Measurements from ENCODE around the gene DIP2C.
"Not testable (repeated sequence)": the region's sequence is repeated elsewhere in the genome, so short reads cannot be mapped to it uniquely, and the experiment has no call there.

Gene DIP2C

DNA sequence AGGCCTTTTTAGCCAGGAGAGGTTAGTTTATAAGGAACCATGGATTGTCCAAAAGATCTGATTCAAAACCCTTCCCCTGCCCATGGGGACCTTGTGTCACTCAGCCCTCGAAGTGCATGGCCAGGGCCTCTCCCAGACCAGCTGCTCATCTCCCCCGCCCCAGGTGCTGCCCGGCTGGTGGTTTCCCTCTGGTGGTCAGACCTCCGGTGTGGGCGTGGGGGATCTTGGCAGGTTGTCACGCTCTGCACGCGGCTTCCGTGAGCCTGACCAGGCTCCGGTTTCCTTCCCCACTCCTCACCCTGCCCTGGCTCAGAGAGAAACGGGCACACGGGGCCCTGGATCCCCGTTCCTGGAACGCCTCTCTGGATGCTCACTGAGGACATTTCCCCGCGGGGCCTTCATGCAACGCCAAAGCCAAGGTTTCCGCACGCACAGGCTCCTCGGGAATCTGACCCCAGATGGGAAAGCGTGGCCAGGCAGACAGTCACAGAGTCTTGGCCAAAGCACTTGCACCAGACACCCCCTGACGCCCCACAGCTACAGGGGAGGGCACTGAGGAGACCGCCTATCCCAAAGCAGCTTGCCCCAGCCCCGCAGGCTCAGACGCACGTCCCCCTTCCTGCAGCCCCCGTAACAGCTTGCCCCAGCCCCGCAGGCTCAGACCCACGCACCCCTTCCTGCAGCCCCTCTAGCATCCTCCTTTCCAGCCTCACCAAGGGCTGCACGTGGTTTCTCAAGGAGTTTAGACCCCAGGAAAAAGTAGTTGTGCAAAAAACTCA, 7.8 kb upstream of the DIP2C start:
- DNase-seq (ENCODE audit: low spot score): no peak

DNA sequence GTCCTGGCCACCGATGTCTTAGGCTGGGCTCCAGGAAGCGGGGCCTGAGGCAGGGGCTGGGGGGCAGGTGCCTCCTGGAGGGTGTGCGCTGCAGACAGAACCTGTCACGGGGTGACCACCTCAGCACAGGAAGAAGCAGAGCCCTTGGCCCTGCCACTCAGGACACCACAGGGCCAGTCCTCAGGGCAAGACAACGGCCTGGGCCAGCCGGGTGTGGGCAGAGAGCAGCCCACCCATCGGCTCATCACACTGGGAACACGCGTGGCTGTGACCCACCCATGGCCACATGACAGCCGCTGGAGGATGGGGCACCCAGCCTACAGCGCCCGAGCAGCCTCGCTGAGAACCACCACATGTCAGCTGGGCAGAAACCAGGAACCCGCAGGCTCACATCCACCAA, 5.9 kb upstream of the DIP2C start:
- no peak for DNase-seq (ENCODE audit: low spot score)

DNA sequence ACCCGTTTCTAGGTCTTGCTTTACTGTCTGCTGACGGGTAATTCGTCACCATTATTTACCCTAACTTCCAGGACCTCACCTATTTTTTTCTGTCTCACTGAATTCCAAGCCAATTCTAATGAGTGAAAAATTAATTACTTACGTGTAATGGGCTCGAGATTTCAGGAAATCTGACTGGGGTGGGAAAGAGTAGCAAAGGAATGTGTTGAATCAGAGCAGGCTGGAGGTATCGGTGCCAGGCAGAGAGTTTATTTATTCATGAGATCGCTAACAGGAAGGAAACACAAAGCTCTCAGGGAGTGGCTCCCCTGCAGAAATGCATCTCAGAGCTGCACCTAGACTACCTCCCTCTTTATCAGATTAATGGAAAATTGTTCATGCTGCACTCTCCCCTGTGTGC, 4.0 kb upstream of the DIP2C start:
- no peak for DNase-seq (ENCODE audit: low spot score)

DNA sequence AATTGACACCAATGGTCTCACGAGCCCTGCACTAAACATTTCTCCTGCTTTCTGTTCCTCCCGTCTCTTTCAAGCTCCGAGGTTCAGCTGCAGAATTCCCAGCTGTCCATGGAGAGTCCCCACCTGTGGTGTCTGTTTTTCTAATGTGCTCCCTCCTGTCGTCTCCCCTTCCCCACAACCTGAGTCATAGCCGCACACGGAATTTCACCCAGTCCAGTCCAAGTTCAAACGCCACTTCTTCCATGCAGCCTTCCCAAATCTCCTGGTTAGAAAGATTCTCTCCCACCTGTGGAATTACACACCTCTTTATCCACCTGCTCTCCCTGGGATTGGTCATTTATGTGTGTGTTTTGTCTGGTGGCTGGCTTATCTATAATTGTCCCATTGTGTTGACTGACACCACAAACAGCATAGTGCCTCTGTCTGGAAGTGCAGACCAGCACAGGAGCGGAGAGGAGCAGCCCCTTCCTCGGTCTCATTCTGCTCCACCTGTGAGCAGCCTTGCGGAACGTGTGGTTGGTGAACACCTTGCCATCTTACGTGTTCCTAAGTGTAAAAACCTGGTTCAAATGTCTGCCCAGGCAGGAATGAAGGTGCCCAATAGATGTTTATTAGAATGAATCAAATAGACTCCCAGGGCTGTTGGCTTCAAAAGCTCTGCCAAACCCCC, 3.3 kb upstream of the DIP2C start:
- no peak for DNase-seq (ENCODE audit: low spot score)

DNA sequence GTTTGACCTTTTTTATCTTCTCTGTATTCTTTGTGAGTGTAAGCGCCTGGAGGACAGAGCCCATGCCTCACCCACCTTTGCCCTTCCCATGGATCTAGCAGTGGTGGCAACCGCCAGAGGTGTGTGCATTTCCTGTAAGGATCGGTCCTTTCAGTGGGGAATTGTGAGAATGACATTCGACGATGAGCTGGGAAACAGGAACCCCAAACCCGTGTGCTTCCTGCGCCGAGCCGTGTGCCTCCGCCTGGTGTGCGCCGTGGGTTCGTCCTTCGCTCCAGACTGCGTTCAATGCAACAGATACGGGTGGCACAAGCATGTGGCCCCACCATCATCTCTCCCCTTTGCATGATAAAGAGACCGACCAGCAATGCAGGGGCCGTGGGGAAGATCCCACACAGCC, 1.7 kb upstream of the DIP2C start:
- DNase-seq (ENCODE audit: low spot score): no peak

DNA sequence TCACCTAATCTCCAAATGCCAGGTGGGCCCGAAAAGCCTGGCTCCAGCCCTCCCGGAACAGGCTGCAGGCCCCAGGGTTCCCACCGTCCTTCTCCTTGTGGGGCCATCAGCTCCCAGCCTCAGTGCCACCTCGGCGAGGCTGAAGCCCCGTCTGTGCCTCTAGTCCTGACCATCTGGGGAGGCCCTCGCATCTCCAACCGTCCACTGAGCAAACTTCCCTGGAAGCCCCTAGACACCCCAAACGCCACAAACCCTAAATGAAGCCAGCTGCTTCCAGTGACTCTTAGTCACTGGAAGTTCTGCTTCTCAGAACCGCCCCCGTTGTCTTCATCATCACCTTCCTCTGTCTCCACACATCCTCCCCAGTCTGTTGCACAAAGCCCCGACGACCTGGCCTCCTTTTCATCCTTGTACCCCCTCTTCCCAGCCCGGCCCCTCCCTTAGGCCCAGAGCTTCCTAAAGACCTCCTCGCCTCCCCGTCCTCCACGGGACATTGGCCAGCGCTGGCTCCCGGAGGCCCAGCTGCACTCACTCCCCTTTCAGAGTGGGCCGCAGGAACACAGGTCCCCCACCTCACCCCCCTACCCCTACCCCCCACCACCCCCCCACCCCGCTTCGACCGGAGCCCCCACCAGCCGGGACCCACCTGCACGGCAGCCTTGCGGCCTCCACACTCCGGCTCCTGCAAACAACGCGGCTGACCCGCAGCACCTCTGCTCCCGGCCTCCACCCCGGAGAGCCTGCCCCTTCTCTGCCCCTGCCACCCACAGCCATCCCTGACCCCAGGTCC, 1.1 kb upstream of the DIP2C start:
- DNase-seq (ENCODE audit: low spot score): no peak

DNA sequence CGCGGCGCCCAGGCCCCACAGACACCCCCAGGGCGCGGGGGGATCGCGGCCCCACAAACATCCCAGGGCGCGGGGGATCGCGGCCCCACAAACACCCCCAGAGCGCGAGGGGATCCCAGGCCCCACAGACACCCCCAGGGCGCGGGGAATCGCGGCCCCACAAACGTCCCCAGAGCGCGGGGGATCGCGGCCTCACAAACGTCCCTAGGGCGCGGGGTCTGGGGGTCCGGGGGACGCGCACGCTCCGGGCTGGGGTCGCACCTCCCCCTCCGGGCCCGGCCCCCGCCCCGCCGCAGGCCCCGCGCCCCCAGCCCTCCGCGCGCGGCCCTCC, 382 bp downstream of the DIP2C start:
- DNase-seq (ENCODE audit: low spot score): no peak

DNA sequence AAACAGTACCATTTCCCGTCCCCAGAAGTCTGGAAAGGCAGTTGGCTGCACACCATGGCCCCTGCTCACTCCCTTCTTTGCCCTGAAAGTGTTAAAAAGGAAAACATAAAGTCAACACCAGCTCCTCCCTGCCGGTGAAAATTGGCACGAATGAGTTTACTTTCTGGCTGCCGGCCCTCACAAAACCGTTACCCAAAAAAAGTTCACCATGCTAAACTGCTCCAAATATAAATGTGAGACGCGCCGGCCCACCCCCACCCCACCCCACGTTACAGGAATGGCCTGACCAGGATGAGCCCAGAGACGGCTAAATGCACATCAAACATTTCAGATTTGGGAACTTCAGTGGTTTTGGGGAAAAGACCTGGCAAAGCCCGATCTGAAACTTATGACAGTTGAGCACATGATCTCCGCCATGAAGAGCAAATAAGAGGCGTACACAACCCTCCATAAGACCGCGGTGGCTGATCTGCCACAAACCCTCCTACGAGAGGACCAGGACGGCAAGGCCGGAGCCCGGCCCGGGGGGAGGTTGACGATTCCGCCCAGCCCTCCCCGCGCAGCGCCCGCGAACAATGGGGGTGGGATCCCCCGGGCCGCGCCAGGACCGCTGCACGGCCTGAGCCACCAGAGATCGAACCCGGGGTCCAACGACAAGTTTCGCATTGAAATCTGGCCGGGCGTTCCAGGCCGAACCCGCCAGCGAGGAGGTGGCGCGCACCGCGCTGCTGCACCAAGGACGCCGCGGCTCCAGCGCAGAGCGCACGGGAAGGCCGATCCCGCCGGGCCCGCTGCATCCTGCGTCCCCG, 952 bp downstream of the DIP2C start:
- no peak for DNase-seq (ENCODE audit: low spot score)

DNA sequence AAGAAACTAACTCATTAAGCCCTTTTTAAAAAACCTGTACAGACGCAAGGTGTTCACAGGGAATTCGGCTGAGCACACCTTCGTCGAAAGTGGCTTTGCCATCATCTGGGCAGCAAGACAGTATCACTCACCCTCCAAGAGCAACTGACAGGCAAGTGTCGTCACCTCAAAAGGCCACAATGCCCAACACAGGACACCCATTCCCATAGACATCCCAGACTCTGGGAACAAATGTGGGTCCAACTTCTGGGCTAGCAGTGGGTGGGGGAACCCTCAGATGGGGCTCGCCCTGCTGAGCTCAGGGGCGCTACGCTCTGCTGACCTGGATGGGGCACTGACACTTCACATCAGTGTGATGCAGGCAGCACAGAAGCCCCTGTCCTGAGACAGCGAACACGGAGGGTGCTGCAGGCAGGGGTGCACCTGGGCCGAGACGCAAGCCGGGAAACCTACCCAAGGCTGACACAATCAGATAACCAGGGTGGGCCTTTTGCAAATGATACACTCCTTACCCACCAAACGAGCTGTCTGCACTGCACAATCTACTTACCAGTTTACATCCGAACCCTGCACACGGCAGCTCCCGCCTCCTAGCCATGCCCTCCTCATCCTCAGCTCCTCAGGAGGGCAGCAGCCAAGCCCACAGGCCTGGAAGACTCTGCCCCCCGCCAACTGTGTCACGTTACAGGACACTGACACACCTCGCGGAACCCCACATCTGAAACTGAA, 1.7 kb downstream of the DIP2C start:
- no peak for DNase-seq (ENCODE audit: low spot score)

DNA sequence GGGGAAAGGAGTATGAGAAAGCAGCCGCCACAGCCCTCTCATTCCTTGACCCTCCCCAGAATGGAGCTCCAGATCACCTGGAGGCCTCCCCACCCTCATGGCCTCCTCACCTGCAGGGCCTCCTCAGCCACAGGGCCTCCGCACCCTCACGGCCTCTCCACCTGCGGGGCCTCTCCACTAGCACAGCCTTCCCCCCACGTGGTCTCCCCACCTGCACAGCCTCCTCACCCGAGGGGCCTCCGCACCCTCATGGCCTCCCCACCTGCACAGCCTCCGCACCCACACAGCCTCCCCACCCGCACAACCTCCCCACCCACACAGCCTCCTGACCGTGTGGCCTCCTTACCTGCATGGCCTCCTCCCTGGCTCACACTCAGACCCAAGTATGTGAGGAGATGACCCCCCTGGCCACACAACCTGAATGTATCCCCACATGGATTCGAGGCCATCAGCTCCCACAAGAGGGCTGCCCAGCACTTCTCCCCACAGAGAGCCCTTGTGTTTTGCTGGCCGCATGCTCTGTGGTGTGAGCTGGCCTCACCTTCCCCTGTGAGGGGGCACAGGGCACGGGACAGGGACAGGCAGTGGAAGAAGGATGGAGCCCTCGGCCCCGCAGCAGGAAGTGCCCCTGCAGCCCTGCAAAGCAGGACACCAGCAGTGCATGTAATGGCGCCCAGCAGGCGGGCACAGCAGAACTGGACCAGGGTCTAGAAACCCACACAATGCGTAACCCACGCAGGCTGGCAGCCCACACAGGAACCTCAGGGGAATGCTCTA, 3.1 kb downstream of the DIP2C start:
- no peak for DNase-seq (ENCODE audit: low spot score)

DNA sequence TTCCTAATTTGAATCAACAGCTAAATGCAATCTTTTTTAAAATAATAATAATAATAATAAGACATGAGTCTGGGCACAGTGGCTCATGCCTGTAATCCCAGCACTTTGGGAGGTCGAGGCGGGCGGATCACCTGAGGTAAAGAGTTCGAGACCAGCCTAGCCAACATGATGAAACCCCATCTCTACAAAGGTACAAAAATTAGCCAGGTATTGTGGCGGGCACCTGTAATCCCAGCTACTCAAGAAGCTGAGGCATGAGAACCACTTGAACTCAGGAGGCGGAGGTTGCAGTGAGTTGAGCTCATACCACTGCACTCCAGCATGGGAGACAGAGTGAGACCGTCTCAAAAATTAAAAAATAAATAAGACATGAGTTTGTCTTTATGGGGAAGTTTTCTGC, 3.9 kb downstream of the DIP2C start:
- no peak for DNase-seq (ENCODE audit: low spot score)

DNA sequence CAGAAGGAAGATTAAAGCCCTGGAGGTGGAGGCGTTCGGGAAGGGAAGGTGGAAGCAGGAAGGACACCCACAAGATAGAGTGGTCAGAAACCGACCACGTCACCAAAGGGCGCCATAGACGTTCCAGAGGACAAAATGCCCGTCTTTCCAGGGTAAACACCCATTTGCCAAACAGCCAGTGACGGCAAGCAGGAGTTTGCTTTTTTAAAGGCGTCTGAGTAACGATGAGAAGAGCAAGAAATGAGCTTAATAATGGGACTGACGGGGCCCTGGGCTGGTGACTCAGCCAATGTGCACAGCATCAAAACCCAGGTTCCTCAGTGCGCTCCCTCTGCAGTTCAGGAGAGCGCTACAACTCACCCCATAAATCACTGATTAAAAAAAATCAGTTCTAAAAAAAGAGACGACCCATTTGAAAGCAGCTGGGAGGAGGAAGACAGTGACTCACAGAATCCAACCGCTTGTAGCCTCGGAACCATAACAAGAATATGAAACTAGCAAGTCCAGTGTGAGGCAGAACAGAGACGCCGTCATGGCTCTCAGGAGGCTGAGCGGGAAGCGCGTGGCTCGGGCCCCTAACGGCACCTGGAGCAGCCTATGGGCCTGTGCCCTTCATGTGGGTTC, 5.9 kb downstream of the DIP2C start:
- DNase-seq (ENCODE audit: low spot score): no peak

DNA sequence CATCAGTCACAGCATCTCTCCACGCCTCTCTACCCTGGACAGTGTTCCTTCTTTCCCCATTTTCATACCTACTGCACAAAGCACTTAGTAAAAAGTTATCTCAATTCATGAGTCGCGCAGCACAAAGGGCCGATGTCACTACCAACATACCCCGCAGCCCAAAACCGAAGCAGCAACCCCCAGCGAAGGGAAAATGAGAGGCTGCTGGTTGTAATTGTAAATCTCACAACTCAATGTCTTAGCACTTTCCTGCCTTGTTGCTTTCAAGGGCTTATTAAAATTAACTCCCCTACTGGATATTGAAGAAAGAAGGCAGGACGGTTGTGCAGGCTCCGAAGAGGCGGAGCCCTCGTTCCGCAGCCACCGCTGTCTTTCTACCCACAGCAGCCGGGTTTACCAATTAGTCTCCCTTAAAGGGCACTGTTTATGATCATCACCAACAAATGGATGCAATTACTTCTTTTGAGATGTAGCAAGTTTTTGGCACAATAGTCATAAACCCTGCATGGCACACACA, 6.5 kb downstream of the DIP2C start:
- DNase-seq (ENCODE audit: low spot score): no peak

DNA sequence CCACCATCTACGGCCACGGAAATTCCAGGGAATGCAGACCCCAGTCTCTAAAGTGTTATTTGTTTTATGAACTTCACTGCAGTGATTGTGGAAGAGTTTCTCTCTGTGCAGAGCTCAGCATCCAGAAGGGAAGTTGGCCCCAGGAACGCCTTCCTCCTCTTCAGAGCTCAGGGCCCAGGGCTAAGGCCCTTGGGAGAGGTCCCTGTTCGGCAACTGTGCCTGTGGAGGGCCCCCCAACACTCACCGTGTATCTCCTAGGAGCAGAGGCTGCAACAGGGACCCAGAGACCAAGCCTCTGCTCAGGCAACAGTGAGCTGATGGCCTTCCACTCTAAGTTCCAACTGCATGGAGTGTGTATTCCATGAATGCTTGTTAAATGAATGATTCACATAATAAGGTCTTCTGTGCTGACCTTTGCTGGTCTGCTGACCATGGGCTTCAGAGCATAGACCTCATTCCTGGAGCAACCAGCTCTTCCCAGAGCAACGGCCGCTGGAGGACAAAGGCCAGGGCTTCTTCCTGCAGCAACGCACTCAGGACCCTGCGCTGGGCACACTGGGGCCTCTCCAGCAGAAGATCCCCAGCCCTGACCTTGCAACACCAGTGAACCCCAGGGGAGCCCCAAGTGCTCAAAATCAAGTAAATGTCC, 7.7 kb downstream of the DIP2C start:
- no peak for DNase-seq (ENCODE audit: low spot score)

DNA sequence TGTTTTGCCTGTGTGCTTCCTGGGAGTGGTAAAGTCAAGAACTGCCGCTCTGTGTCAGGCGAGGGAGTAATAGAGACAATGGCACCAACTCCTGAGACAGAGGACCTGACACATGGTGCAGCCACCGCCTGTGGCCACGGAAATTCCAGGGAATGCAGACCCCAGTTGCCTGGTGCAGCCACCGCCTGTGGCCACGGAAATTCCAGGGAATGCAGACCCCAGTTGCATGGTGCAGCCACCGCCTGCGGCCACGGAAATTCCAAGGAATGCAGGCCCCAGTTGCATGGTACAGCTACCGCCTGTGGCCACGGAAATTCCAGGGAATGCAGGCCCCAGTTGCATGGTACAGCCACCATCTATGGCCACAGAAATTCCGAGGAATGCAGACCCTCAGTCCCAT, 8.7 kb downstream of the DIP2C start:
- no peak for DNase-seq (ENCODE audit: low spot score)

DNA sequence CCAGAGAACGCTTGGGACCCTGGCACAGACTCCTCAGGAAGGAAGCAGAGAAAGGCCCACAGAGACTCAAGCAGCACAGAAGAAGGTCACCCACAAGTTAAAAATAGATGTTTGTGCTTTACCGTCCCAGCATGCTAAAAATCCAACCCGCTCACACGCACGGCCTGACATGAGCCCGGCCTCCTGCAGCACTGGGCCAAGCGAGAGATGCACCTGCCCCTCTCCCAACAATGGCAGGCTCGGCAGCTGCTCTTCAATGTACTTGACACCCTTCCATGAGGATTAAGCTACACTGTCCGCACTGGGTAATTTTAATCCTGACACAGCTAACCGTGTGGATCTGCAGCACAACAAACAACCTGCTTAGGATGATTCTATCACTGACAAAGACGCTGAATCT, 9.3 kb downstream of the DIP2C start:
- no peak for DNase-seq (ENCODE audit: low spot score)

DNA sequence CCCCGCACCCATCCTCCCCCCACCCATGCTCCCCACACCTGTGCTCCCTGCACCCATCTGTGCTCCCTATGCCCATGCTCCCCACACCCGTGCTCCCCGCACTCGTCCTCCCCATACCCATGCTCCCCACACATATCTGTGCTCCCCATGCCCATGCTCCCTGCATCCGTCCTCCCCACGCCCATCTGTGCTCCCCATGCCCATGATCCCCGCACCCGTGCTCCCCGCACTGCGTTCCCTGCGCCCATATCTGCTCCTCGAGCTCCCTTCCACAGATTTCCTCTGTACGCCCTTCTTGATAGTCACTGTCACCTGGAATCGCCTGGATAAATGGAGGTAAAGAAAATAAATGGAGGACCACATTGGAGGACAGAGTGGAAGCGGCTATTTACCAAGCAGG, 9.9 kb downstream of the DIP2C start:
- no peak for DNase-seq (ENCODE audit: low spot score)

DNA sequence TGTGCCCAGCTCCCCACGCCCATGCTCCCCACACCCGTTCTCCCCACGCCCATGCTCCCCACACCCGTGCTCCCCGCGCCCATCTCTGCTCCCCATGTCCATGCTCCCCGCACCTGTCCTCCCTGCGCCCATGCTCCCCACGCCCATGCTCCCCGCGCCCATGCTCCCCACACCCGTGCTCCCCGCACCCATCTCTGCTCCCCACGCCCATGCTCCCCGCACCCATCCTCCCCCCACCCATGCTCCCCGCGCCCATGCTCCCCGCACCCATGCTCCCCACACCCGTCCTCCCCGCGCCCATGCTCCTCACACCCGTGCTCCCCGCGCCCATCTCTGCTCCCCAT, 10.8 kb downstream of the DIP2C start:
- DNase-seq (ENCODE audit: low spot score): not testable (repeated sequence)

DNA sequence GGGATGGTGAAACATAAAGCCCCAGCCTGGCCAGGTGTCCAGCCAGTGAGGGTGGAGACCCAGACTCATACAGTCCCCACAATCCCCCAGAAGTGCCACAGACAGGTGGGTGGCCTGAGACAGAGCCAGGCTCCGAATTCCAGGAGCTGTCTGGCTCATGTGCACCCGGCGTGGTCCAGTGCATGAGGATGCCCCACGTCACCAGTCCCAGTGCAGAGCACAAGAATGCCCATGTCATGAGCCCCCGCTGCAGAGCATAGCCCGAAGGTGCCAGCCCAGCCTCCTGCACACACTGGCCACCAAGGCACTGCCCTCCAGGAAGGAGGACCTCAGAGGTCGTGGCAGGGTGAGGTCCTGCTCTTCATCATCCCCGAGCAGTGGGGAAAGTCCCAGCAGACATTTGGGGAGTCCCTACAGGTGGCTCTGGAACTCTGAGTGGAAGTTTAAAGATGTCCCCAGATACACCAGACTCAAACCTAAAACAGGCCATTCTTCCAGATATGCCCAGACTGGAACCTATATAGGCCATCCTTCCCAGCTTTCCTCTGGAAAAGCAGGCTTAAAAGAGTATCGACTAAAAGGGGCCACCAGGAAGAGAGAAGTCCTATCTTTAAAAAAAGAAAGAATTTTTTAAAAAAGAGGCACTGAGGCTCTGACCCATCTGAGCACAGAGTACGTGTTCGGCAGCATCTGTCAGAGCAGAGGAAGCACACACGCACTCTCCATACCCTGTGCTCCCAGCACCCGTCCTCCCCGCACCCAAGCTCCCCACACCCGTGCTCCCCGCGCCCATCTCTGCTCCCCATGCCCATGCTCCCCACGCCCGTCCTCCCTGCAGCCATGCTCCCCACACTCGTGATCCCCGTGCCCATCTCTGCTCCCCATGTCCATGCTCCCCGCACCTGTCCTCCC, 11.5 kb downstream of the DIP2C start:
- DNase-seq (ENCODE audit: low spot score): no peak
